Cardiac septum (tissue), 1 donor: ENCODE data around the gene XIRP1. TPM values are rescaled to one million over a fixed set of nuclear protein-coding genes. Genes with fewer than 3 reads are reported as not detected.
A peak's percentile ranks its signal among the peaks of the same experiment; 100 is the strongest.

Experiments used
- DNase-seq: peaks from one replicate; pipeline ENCODE4 v3.0.0-alpha.2; 2020; ENCODE audit warnings: low spot score
- intact Hi-C: fragments of 100-400 bp; cut with DNase I; formaldehyde crosslinking; loops from one replicate; pipeline ENCODE4 v1.14.0; 2022
- total RNA-seq: library from RNA; stranded (reverse); fragmentation: NEBNext Ultra II Directional; extraction: Animal tissue kit (Norgen Biotek cat#: 25700); gene quantifications from one replicate; pipeline ENCODE4 v1.2.1, GENCODE V29; 2021
- donor health status: DM: no; HTN: no; CAD: no.

The XIRP1 gene
- total RNA-seq, 1 donor from 2014 or later, result 1,123 TPM

- DNase-seq, result no peak
- intact Hi-C loops, result no loop called here
These were observed 43.3 kb downstream of the XIRP1 start for GRCh38 chr3:39149059-39149455.

GRCh38 chr3:39148435-39149058, 43.8 kb downstream of the XIRP1 start:
- intact Hi-C loops, result no loop called here
- no peak for DNase-seq

DNA sequence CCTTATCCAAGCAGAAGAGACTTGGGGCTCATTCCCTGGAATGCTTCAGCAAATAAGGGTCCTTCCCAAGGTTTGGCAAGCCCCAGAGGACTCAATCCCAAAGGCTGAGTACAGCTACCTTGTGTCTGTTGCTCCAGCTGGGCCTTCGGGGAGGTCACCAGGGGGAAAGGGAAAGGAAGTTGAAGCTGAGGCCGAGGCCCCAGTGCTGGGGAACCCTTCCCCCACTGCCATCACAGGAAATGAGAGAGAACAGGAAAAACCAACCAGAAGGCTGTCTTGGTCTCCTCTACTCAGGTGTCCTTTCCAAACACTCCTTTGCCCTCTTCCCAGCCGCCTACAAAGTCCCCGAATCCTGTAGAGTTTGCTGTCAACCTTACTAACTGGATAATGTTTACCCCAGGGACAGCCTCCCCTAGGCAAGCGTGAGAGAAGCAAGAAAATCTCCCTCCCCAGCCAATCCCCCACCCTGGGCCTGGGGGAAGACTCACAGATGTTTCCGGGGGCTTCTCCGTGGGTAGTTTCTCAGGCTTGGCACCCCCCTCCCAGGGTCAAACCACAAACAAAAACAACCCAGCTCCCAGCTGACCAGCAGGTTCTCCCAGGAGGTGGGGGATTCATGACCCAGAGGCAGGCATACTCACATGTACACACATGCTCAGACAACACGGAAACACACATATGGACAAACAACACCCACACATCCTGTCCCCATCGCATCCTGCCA, 44.5 kb downstream of the XIRP1 start:
- intact Hi-C loops, result no loop called here
- no peak for DNase-seq

- intact Hi-C loops, result no loop called here
These were observed 45.5 kb downstream of the XIRP1 start for GRCh38 chr3:39146611-39147591.

GRCh38 chr3:39146083-39146501, 46.3 kb downstream of the XIRP1 start:
- intact Hi-C loops, result no loop called here

More at GRCh38 chr3:39146611-39147591, 45.5 kb downstream of the XIRP1 start:
- peak; percentile 90 for DNase-seq

DNA sequence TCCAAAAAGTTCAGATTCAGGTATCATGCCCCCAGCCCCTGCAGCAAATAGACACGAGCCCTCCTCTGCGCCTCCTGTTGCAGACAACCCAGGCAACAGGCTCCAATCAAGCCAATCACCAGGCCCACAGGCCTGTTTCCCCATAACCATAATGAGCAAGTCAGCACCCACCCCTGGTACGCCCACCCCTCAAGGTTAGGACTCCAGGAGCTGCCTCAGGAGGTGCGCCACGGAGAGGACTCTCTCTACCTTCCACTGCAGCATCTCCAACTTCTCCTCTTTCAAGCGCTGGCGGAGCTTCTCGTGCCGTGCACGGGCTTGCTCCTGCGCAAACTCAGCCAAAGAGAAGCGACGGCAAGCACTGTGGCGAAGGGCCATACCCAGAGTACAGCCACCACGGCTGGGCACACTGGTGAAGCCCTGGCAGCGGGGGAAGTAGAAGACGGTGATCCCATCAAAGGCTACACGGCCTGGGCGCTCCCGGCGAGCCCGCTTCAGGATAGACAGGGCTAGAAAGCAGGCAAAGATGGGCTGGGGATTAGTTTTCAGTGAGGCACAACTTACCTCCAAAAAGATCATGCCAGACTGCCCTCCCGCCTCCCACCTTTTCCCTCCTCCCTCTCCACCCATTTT, 47.5 kb downstream of the XIRP1 start:
- DNase-seq, result no peak
- intact Hi-C loops, result no loop called here

More at GRCh38 chr3:39146083-39146501, 46.3 kb downstream of the XIRP1 start:
- no peak for DNase-seq

DNA sequence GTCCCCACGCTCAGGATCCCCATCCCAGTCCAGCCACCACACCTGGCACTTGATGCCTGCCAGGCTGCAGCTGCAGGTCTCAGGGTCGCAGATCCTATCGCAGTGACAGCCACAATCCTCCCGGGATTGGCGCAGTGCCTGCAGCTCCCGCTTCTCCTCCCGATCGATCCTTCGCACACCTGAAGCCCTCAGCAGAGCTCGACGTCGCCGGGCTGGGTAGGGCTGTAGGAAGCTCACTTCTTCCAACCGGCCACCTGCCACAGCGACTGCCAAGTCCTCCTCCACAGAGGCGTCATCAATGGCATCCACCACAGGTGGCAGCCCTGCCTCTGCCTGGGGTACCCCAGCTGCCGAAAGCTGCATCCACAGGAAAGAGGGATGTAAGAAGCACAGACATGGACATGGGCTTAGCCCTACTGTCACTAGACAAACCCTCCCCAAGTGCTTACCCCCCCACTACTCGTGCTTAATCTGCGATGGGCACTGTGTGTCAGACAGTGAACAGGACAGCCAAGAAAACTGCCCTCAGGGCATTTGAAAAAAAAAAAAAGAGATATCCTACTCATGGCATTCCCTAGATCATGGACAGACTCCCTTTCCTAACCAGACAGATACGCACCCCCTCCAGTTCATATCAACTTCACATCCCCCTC, 48.2 kb downstream of the XIRP1 start:
- DNase-seq, result peak; percentile 70
- intact Hi-C loops, result no loop called here

DNA sequence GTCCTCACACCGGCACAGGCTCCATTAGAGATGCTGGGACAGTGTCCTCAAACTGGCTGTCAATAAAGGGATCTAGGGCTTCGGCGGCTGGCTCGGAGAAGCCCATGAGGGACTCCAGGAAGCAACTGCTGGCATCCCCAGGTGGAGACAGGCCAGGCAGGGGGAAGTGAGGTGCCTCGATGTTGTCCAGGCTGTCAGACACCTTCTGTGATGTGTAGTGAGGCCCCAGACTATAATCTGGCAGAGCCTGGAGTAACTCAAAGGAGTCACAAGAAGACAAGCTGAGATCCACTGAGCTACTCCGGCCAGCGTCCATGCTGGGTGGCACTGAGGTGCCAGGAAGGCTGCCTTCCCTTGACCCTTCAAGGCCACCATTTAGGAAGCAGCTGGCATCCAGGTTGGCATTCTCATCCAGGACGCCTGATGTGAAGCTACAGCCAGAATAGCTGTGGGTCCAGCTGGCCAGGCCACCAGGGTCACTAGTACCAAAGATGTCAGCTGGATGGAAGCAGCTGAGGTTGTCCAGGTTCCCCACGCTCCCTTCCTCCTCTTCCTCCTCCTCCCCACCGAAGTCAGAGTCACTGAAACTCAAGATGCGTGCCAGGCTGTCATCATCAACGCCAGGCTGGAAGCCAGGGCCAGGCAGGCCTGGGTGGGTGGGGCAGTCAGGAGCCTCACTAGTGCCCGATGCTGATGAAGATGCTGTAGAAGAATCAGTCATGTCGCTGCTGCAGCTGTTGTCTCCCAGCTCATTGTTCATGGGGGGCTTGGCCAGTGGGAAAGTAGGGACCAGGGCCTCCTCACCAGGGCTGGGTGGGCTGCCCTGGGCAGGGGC, 49.1 kb downstream of the XIRP1 start:
- intact Hi-C loops, result no loop called here
- no peak for DNase-seq

- DNase-seq, result no peak
- intact Hi-C loops, result no loop called here
These were observed 50.3 kb downstream of the XIRP1 start for GRCh38 chr3:39142067-39142466.

DNA sequence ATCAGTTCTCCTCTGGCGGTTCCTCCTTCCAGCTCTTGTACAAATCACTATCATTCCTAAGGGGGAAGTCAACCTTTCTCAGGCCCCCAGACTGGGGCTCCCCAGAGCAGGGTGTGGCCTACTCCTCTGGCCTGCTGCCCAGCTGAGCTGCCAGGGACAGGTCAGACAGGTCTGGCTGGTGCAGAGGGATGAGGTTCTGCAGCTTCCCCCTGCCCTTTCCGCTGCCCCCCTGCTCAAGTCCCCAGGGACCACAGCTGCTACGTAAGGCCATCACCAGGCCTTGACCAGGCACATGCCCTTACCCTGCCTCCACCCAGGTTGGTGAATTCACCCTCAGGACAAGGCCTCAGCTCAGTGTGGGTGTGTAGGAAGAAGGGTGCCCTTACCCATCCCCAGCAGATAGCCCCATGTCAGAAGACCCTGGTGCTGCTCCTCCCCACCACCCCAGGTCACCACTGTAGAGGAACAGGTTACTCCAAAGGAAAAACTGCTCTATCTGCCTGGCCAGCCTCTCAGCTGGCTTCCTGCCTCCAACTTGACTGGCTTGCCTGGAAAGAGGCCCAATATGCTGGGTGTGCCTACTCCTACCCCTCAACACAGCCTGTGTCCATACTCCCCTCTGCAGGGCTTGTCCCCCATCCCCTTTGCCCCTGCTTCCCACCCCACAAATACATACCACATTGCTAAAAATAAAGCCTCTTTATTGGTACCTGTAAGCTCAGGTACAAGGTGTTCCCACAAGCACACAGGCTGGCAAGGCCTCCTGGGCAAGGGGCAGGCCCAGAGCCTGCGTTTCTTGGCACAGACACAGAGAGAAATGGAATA, 51.0 kb downstream of the XIRP1 start:
- intact Hi-C loops, result no loop called here
- no peak for DNase-seq

DNA sequence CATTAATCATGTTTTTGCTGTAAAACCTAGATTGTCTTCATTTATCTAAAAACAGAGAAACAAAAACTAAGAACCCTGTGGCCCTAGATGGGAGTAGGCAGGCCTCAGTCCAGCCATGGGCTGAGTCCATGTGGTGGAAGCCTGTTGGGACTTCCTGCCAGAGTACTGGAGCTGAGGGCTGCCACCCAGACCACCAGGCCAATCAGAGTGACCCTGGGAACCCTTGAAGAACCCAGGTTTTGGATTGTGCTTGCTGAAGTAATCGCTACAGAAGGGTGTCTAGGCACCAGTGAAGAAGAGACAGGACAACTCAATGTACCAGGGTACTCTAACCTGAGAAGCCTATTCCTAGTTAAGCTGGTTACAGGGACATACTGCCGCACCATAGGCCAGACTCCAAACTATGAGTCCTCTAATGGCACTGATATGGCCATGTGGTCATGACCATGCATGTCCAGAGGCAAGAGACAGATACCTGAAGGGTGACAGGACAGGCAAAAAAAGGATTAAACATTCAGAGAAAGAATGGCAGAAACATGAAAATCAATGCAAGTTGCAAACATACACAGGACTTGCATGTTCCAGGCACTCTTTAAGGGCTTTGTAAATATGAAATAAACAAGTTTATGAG, 51.9 kb downstream of the XIRP1 start:
- intact Hi-C loops, result no loop called here
- no peak for DNase-seq

GRCh38 chr3:39139442-39139841, 53.0 kb downstream of the XIRP1 start:
- intact Hi-C loops, result loop anchor here (10.0 kb wide), 1 partner anchor 245 kb away; the partner anchor contains the start of gene SLC25A38
- DNase-seq, result no peak

DNA sequence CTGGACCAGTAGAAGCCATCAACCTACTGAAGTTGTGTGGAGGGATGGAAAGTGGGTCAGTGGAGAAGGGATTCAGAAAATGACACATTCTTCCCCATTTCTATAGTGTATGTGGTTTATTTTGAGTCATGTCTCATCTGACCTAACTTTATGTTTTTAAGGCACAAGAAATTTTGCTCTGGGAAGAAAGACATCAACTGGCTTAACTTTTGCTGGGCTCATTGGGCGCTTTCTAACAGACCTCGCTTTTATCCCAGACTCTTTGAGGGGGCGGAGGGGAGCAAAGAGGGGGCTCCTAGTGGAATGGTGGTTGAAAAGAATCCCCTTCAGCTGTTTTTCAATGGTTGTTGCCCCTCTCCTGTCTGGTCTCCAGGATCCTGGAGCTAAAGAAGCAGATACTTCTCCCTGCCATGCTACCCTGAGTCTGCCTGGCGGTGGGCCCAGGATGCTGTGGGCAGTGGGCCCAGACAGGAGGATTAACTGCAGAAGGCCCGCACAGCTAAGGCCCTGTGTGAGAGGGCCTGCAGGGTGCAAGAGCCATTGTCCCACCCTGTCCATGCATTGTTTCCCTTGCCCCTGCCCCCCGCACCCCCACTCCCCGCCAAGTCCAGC, 53.5 kb downstream of the XIRP1 start:
- DNase-seq, result no peak
- intact Hi-C loops, result loop anchor here (10.0 kb wide), 1 partner anchor 246 kb away; the partner anchor contains the start of gene SLC25A38

DNA sequence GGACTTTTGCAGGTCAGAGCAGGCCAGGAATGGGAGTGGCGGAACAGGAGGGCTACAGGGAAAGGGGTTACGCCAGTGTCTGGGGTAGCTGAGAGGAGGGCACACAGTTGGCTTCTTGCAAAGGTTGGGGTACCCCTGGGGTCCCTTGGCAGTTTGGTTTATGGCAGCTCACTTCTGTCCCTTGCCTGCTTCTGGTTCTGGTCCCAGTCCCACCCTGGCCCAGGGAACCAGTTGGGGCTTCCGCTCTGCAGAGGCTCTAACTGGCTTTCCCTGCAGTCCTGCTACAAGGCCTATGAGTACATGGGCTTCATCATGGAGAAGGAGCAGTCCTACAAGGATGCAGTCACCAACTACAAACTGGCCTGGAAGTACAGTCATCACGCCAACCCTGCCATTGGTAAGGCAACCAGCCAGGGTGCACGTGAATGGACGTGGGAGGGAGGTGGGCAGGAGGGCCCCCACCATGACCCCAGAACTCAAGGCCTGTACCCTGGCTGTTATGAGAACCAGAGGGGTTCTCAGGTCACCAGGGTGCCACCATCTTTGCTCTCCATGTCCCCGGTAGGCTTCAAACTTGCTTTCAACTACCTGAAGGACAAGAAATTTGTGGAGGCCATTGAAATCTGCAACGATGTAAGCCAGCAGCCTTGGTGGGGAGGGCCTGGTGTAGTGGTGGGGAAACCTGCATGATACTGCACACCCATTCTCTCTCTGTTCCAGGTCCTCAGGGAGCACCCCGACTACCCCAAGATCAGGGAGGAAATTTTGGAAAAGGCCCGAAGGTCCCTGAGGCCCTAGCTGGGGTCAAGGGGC, 54.2 kb downstream of the XIRP1 start:
- intact Hi-C loops, result loop anchor here (10.0 kb wide), 1 partner anchor 247 kb away; the partner anchor contains the start of gene SLC25A38

GRCh38 chr3:39137435-39137936, 54.9 kb downstream of the XIRP1 start:
- DNase-seq, result peak; percentile 70
- intact Hi-C loops, result loop anchor here (10.0 kb wide), 1 partner anchor 247 kb away; the partner anchor contains the start of gene SLC25A38

More for the DNA sequence above, 54.2 kb downstream of the XIRP1 start:
- DNase-seq, result peak; percentile 33
